Fibroblast of the aortic adventitia (primary cell): Measurements from ENCODE around the gene CTNNA2. TPM values are rescaled to one million over a fixed set of nuclear protein-coding genes. Genes with fewer than 3 reads are reported as not detected.
A peak's percentile ranks its signal among the peaks of the same experiment; 100 is the strongest.

Source experiments
- DNase-seq: peaks from one replicate; pipeline ENCODE4 v3.0.0-alpha.2; 2010; ENCODE audit warnings: low read depth
- H3K4me3 ChIP-seq: 2 replicates; pipeline ENCODE4 v1.5.1; 2011; ENCODE audit warnings: low read depth, mild to moderate bottlenecking, control low read depth, low read length, moderate library complexity
- total RNA-seq: library from RNA; depleted of rRNA; stranded (reverse); fragments of >200 nt; gene quantifications from 2 replicates; pipeline ENCODE4 v1.2.3, GENCODE V29; 2012; ENCODE audit warnings: low replicate concordance
- TF ChIP-seq, protein P1 (sequence below): IDR thresholded peaks from 2 replicates; pipeline ENCODE4 v1.5.1; 2011; ENCODE audit warnings: mild to moderate bottlenecking, low read length, control low read depth, inconsistent platforms; ENCODE audit not compliant: insufficient read depth

CTNNA2 gene
- total RNA-seq, 1 donor = 0.36 TPM

DNA sequence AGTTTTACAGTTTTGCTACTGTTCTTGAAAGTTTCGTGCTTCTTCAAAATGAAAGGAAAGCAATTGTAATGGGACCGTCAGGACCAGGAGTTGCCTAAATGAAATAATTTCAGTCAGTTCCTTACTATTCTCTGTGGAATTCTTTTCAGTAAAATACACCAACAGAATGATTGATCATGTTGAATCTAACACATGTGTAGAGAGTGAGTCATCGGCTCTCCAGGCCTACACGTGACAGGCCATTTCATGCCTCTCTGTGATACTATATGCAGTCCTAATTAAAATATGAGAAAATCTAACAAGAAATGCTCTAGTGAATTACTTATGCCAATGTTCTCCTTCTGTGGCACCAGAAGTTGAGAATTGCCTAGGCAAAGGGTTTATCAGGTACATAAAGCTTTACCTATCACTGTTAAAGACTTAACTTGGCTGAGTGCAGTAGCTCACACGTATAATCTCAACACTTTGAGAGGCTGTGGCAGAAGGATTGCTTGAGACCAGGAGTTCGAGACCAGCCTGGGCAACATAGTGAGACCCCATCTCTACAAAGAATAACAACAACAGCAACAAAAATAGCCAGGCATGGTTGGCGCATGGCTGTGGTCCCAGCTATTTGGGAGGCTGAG is 592.3 kb downstream of the CTNNA2 start:
- TF ChIP-seq, protein P1, sequence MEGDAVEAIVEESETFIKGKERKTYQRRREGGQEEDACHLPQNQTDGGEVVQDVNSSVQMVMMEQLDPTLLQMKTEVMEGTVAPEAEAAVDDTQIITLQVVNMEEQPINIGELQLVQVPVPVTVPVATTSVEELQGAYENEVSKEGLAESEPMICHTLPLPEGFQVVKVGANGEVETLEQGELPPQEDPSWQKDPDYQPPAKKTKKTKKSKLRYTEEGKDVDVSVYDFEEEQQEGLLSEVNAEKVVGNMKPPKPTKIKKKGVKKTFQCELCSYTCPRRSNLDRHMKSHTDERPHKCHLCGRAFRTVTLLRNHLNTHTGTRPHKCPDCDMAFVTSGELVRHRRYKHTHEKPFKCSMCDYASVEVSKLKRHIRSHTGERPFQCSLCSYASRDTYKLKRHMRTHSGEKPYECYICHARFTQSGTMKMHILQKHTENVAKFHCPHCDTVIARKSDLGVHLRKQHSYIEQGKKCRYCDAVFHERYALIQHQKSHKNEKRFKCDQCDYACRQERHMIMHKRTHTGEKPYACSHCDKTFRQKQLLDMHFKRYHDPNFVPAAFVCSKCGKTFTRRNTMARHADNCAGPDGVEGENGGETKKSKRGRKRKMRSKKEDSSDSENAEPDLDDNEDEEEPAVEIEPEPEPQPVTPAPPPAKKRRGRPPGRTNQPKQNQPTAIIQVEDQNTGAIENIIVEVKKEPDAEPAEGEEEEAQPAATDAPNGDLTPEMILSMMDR = no peak
- H3K4me3 ChIP-seq = no peak overlapping the region
- DNase-seq = peak; percentile 21

DNA sequence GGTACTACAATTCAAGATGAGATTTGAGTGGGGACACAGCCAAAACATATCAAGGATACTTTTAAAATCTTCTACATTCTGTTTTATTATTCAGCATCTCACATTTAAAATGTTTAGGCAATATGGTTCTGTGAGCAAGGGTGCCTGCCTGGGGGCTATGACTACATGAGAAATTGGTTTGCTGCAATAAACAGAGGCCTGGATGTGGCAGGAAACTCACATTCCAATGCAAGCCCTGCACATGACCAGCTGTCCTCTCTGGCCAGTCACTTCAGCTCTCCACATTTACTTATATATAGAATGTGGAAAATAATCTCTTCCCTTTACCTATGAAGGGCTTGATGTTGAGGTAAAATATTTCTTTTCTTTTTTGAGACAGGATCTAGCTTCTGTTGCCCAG is 598.3 kb downstream of the CTNNA2 start:
- DNase-seq = no peak
- H3K4me3 ChIP-seq = no peak overlapping the region
- TF ChIP-seq, protein P1 = no peak

DNA sequence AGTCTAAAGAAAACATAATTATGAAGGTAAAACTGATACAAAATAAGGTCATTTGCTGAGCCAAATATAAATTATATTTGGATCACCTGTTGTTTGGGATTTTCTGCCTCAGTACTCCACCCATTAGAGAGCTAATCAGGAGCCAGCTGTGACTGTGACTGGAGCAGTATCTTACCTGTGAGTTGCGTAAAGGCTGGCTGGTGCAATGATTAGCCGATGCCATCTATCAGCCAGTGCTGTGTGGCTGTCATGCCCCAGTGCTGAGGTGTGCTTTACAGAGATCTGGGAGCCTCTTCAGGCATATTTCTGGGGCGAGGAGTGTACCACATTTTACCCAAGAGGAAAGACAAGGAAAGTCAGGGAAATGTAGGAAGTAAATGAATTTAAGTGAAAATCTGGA is 599.9 kb downstream of the CTNNA2 start:
- TF ChIP-seq, protein P1 = no peak
- H3K4me3 ChIP-seq = no peak overlapping the region
- no peak for DNase-seq

DNA sequence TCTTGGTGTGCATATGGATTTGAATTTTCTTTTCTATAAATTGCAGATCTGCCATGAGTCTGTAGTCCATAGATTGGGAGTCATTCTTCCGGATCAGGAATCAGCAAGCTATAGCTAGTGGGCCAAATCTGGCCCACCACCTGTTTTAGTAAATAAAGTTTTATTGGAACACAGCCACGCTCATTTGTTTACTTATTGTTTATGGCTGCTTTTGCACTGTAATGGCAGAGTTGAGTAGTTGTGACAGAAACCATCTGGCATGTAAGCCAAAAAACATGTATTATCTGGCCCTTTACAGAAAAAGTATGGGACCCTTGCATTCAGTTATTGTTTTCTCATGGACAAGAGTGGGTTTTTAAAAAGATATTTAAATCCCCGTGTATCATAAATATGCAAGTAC is 600.5 kb downstream of the CTNNA2 start:
- H3K4me3 ChIP-seq = no peak overlapping the region
- no peak for DNase-seq
- TF ChIP-seq, protein P1 = no peak

DNA sequence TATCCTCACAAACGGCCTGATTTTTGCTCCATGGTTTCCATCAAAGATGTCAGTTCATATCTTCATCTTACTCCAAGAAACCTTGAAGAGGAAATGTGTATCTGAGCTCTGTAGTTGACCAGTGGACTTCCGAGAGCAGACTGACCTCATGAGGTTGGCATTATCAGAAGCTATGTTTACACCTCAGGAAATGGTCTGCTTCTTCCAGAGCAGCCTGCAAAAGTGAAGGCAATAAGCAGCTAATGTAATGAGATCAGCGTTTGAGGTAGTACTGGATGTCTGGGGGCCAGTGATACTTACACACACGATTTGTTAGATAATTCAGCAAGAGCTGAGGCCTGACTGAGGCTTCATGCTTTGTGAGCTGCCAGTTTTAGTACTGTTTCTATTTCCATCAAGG is 602.0 kb downstream of the CTNNA2 start:
- TF ChIP-seq, protein P1 = no peak

DNA sequence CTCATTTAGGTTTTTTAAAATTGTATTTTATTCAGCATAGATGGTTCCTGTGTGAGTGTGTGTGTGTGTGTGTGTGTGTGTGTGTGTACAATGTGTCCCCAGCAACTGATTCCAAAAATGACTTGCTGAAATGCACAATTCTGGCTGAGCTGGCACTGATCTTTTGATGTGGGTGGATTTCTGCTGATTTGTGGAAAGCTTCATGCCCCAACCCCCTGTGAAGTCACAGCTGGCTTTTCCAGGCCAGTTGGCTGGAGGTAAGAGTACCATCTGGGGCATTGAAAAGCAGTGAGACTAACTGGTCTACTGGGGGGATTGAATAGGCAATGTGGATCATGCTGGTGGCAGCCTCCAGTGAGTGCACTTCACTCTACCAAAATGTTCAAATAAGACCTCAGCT is 604.5 kb downstream of the CTNNA2 start:
- DNase-seq = no peak
- TF ChIP-seq, protein P1 = no peak
- H3K4me3 ChIP-seq = no peak overlapping the region

More for the DNA sequence above, 602.0 kb downstream of the CTNNA2 start:
- DNase-seq = no peak
- H3K4me3 ChIP-seq = no peak overlapping the region

DNA sequence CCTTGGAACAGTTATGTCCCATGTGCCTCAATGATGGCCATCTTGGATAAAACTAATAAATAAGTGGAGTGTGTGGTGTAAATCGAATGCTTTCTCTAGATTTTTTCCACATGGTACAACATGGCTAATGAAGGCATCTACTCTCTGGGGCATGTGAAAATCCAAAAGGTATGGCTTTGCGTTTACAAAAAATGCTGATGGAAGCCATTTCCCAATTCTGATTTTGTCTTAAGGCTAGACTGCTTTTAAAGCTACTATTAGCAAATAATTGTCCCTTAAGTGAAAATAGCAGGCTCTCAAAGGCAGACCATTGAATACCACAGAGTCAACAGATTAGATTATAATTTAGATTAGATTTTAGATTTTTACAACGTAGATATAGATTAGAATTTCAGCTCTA is 608.0 kb downstream of the CTNNA2 start:
- DNase-seq = no peak
- TF ChIP-seq, protein P1 = no peak
- no peak overlapping the region for H3K4me3 ChIP-seq
